GM19397 (cell line): ENCODE data around the gene BMP5.

Experiments
- ATAC-seq: cut with Tn5 transposase; IDR thresholded peaks from one replicate; pipeline ENCODE4 v1.9.1; 2021; ENCODE audit warnings: mild to moderate bottlenecking, moderate library complexity; ENCODE audit not compliant: unreplicated experiment

Gene BMP5

DNA sequence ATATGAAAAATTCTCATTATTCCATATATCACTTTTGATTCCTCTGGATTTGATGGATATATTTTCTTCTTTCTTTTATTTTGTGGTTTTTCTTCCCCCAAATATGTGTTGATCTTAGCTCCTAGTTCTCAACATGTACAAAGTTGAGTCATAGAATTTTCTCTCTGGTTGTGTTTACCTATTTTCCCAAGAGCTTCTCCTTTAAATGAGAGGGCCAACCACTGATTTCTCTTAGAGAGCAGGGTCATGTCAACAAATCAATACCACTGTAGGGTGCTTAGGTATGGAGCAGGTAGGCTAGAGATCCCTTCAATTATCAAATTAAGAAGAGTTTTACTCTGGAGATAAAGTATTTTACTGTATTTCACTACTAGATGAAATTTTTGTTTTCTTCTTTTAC, 145.7 kb downstream of the BMP5 start:
- no peak for ATAC-seq

GRCh38 chr6:55726144-55726543, 149.2 kb downstream of the BMP5 start:
- no peak for ATAC-seq

DNA sequence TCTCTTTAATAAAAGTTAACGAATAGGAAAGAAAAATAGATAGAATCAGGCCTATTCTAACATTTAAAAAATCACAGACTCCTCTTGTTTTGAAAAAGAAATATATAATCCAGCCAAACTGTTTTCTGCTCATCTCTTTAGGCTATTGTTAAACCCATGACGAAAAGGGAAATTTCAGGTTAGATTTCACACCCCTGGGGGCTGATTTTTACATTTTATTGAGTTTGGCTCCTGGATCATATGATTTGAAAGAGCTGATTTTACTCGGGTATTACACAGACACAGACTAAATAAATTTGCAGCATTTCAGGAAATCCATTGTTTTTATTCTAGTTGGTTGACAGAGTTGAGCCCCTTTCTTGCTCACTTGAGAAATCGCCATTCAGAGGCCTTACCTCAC, 160.6 kb downstream of the BMP5 start:
- no peak for ATAC-seq

- ATAC-seq = no peak
Observed at GRCh38 chr6:55713436-55713835, 162.0 kb downstream of the BMP5 start.

GRCh38 chr6:55708711-55709110, 166.7 kb downstream of the BMP5 start:
- no peak for ATAC-seq

GRCh38 chr6:55705451-55706440, 169.6 kb downstream of the BMP5 start:
- no peak for ATAC-seq

- no peak for ATAC-seq
Observed at GRCh38 chr6:55704421-55704820, 171.0 kb downstream of the BMP5 start.
